Stimulated activated CD8-positive, alpha-beta memory T cell treated with anti-CD3 and anti-CD28 coated beads, Interleukin-12 subunit alpha, Interleukin-12 subunit beta, amount 100 ng/mL, for 4 hours (primary cell): ENCODE results near the gene TAF15.
A peak's percentile ranks its signal among the peaks of the same experiment; 100 is the strongest.

Experiments
- DNase-seq: peaks from one replicate; pipeline ENCODE4 v3.0.0-alpha.2; 2020; ENCODE audit warnings: low read depth

The TAF15 gene

DNA sequence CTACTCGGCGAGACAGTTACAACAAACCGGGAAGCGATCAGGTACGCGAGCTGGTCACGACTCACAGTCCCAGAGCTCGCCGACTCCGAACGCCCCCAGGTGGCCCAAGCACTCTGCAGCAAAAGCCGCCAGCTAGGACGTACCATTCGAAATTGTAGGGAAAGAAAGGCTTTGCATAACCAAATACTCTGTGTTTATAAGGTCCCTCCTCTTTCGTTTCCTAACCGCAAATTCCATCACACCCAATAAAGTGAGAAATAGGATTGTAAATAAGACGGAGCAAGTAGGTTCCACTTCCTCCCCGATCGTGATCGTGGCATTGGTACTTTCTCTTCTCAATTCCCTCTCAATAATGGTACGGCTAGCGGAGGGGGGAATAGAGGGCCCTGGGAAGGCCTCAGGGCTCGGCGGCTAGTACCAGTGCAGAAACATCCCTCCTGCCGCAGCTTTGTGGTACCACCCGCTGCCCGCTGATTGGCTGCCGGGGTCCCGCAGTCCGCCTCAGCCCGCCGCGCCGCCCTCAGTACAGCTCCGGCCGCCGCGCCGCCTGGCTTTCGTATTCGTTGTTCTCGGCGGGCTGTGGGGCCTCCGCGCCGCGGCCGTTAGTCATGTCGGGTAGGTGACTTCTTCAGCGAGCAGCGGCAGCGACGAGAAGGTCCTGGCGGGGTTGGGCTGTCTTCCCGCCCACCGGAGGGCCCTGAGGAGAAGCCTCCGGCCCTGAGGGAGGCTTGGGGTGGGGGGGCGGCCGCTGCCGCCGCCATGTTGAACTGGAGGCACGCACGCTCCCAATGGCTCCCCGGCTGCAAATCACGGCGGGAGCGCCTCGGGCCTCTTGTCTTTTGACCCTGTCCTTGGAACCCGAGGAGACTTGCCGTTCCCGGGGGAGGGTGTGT is at the start of gene TAF15:
TSS of gene TAF15 (plus strand) at position 523 of the 893 bp plus-strand sequence. CDS start at position 609, 86 bp downstream.
- DNase-seq: peak; percentile 94

GRCh38 chr17:35760587-35760986 is 48.7 kb upstream of the TAF15 start, which contains the start of gene C17orf50:
Gene C17orf50, plus strand, starts transcription at chr17:35760887. Its CDS starts 55 bp downstream, at chr17:35760942.
- DNase-seq: no peak

DNA sequence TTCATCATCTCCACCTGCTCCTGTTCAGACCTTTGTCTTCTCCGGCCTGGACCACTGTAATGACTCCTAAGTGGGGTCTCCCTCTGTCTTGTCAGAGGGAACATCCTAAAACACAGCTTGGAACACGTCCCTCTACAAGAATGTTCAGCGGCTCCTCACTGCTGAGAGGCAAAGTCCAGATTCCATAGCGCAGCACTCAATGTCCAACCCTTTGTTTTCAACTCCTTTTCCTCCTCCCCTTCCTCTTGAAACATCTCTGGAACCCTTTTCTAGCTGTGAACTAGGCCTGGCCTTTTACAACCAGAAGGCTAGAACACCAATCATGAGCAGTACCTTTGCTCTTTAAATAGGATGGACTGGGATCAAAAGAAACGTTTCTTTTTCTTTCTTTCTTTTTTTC is 47.7 kb upstream of the TAF15 start:
- DNase-seq: no peak

- no peak for DNase-seq
These were observed 45.5 kb upstream of the TAF15 start for GRCh38 chr17:35763767-35764122.

DNA sequence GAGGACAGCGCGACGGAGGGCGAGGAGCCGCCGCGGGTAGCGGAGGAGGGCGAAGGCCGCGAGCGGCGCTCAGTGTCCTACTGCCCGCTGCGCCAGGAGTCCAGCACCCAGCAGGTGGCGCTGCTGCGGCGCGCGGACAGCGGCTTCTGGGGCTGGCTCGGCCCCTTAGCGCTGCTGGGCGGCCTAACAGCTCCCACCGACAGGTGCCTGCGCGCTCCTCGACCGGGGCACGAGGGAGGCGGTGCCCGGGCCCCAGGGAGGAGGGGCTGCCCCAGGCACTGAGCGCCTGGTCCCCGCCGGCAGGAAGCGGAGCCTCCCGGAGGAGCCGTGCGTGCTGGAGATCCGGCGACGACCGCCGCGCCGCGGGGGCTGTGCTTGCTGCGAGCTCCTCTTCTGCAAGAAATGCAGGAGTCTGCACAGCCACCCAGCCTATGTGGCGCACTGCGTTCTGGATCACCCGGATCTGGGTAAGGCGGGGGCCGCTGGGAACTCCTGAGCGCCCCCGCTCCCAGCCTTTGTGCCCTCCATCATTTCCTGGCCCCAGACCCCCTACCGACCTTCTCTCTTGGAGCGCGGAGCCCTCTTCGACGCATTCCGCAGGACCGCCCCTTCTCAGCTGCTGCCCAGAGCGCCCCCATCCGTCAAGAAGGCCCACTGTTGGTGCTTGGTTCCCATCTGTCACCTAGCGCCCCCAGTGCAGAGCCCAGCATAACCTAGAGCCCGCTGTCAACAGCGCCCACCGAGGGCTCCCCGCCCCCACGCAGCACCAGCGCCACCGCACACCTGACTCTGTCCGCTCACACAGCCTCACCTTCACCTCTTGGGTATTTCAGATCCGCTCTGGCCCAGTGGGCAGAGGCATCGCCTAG is 44.9 kb upstream of the TAF15 start:
- peak; percentile 78 for DNase-seq

DNA sequence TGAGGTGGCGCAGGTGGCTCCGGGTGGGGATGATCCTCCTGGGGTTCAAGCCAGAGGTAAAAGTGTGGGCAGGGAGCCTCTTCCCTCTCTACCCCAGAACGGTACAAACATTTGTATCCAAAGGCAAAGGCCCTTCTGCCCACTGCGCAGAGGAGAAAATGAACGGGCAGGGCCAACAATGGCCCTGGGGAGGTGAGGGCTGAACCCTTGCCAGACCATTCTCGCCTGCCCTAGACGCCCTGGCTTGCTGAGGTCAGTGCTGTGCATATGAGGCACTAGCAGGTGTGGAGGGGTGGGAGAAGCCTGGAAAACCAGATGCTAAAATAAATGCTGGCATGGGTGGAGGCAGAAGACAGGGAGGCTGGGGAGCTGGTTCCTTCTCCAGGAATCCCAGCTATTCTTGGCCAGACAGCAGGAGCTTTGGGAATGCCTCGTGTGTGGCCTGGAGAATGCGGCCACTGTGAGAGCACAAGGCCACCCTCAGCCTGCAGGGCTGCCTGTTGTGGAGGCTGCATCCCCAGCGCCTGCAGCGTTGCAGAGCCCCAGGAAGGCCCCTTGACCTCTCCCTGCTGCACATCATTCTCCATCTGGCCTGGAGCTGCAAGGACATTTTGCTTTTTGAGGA is 44.1 kb upstream of the TAF15 start:
- no peak for DNase-seq

GRCh38 chr17:35765756-35766488 is 43.4 kb upstream of the TAF15 start:
- no peak for DNase-seq

- no peak for DNase-seq
These were observed 42.8 kb upstream of the TAF15 start for GRCh38 chr17:35766489-35766877.

GRCh38 chr17:35766903-35767510 is 42.3 kb upstream of the TAF15 start:
- DNase-seq: no peak

DNA sequence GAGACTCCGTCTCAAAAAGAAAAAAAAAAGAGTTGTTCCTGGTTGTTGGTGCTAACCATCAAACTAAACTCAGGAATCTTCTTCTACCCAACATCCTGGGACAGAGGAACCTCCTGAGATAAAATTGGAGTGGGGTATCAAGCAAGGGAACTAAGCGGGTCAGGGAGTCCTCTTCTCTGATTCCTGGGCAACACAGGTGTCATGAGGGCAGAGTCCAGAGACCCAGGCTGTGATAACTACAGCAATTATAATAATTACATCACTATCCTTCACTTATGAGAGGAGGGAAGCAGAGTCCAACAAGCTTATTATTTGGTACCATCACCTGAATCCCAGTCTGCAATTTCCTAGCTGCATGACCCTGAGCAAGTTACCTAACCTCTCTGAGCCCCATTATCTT is 40.5 kb upstream of the TAF15 start:
- DNase-seq: no peak

DNA sequence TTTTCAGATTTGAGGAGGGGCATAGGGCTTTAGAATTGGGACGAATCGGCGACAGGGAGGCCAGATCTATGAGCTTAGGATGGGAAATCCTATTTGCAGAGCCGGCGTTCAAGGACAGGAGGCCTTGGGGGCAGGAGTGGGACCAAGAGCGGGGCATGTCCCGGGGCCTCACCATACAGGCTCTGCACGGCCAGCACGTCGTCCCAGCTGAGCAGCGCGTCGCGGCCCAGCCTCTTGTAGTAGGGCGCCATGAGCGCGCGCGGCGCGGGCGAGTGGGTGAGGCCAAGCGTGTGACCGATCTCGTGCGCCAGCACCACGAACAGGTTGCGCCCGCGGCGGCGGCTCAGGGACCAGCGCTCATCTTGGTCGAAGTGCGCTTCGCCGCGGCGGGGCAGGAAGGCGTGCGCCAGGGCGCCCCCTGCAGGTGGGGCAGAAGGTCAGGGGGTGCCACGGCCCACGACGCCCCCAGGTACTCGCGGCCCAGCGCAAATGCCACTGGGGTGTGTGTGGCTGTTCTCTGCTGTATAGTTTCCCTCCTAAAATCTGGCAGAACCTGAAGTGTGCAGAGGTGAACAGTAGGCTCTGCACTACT is 39.3 kb upstream of the TAF15 start:
- DNase-seq: no peak

- DNase-seq: no peak
These were observed 36.2 kb upstream of the TAF15 start for GRCh38 chr17:35773129-35773528.

DNA sequence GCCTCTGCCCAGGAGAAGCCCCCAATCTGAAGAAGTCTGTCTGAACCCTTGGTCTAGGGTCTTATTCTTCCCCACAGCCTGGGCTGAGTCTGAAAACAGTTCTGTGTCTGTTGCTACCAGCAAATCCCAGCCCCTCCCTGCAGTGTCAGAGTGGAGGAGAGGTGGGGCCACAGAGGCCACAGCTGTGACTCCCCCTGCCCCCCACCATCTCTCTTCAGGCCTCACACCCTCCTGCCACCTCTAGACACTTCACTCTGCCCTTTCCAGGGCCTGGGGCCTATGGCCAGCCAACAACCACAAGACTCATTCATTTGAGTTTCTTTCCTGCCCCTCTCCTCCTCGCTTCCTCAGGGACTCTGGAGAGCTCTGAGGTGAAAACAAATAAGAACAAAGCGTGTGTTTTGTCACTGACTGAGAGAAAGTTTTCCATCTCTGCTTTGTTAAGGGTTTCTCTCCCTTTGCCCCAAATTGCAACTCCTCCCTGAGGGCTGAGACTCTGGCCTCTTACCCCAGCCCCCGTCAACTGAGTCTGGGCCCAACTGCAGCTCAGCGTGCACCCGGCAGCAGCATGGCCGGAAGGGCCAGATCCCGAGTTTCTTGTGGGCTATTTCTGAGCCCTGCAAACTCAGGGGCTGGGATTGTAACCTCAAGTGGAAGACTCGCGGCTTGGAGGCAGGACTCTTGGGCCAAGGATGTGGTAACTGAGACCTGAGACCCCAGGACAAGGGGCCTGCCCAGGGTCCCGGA is 35.4 kb upstream of the TAF15 start:
- DNase-seq: no peak

GRCh38 chr17:35774499-35774898 is 34.8 kb upstream of the TAF15 start:
- DNase-seq: no peak

- DNase-seq: no peak
These were observed 34.2 kb upstream of the TAF15 start for GRCh38 chr17:35775039-35775438.

DNA sequence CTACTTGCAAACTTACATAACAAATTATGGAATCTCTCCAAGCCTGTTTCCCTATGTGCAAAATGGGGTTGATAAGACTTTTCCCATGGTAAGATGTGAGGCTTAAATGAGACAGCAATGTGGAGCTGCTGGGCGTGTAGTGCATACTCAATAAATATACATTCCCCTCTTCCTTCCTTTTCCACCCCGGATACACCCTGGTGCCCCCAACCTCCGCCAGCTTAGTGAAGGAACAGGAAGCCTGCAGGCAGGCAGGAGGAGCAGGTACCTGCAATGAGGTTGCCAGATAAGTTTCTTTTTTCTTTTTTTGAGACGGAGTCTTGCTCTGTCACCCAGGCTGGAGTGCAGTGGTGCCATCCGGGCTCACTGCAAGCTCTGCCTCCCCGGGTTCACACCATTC is 33.7 kb upstream of the TAF15 start:
- DNase-seq: no peak

DNA sequence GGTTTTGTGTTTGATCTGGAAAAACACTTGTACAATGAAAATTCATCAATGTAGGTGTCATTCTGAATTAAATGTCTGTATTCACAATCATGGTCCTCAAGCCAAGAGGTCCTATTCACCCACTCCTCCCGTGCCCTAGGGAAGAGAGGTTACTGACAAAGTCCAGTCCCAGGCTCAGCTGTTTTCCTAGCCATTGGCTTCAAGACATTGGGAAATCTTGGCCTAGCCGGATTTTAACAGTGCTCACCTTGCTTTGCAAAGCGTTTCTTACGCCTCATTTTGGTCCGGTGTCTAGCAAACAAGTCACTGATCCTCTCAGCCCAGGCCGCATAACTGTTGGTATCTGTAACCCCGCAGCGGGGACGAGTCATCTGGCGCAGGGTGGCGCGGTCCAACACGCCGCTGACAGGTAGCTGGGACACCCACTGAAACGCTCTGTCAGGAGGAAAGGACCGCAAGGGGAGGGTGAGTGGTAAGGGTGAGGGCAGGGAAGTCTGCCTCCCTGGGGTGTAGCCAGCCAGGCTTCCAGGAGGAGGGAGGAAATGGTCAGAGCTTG is 30.6 kb upstream of the TAF15 start:
- DNase-seq: no peak

DNA sequence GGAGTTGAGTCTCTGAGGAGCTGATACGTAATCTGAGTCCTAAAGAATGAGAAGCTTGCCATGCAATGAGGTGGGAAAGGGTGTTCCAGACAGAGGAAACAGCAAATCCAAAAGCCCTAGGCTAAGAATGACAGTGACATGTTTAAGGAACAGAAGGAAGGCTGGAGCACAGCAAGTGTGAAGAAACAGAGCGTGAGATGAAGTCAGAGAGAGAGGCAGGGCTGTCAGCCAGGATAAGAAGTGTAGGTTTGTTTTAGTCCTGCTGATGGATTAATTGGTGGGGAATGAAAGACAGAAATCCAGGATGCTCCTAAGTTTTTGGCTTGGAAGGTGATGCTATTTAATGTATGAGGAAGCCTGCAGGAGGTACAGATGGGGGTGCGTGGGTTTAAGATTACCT is 28.3 kb upstream of the TAF15 start:
- no peak for DNase-seq

DNA sequence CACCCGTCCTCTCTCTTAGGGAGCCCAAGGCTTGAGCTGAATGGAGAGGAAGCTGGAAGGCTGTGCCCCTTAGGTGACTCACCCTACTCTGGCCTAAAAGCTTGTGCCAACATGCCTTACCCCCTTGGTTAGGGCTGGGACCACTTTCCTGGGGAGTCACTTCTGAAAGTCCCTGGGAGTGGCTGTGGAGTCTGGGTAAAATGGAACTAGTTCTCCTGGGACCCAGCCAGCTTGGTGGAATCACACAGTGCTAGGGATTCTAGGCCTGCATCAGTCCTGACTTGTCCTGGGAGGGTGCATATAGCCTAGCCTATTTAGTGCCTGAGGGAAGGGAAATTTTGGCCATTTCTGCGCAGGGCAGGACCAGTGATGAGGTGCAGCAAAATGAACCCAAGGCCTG is 24.4 kb upstream of the TAF15 start:
- no peak for DNase-seq

GRCh38 chr17:35786941-35787432 is 22.3 kb upstream of the TAF15 start:
- DNase-seq: no peak
